Umbilical cord (tissue), 2 donors: ENCODE data around the gene NEK10. TPM values are rescaled to one million over a fixed set of nuclear protein-coding genes. Genes with fewer than 3 reads are reported as not detected.
"Not testable (repeated sequence)": the region's sequence is repeated elsewhere in the genome, so short reads cannot be mapped to it uniquely, and the experiment has no call there.

ENCODE experiments used
- DNase-seq: peaks from one replicate; pipeline ENCODE4 v3.0.0-alpha.2; 2015; ENCODE audit warnings: low spot score
- total RNA-seq: library from RNA; depleted of rRNA; stranded (reverse); fragments of >200 nt; gene quantifications from one replicate; pipeline ENCODE4 v1.2.3, GENCODE V29; 2014; ENCODE audit warnings: low replicate concordance; ENCODE audit not compliant: insufficient read depth

Gene NEK10
- total RNA-seq, 1 donor from 2014 or later = 4.6 TPM

DNA sequence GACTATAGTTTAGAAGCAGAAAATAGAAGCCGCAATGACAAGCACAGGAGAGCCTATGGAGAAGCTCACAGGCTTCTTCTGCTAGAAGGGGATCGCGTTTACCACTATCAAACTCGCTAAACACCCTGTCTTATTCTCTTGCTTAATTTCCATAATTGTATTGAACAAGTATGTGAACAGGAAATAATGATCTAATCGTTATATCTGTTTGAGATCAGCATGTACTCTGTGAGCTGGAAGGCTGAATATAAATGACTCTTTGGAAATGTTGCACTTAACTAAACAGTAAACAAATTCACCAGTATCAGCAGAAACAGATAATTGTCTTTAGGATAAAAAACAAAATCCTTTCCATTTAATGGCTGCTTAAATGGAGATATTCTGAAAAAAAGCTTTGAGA, 15.0 kb downstream of the NEK10 start:
- DNase-seq = no peak

DNA sequence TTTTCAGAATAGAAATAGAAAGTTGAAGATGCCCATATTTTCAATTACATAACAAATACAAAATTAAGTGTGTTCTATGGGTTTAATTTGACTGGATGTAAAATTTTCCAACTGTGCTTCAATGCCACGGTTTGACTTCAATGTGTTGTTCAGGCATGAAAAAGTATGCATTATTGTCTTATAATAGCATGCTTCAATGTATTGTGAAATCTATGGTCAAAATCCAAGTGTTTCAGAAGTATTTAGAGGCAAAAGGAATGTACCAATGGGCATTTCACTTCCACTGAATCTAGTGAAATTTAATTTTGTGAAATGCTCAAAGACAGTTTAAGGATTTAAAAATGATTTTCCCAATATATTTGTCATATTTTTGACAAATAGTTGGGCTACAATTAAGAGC, 16.0 kb downstream of the NEK10 start:
- DNase-seq = peak; percentile 22

DNA sequence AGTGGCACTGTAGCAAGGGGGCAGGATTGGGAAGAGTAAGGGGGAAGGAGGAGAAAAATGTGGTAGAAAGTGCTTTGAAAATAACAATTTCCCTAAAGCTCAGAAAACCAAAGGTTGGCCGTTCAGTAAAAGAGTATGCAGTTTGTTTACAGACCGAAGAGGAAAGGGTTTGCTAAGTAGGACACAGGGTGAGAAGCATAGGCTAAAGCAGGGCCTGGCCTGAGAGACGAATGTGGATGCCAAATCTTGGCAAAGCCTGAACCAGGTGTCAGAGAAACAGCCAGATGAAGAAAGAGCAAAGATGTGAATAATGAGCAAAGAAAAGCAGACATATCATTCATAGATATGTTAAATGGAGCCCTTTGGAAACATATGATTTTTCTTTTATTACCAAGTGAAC, 17.1 kb downstream of the NEK10 start:
- no peak for DNase-seq

DNA sequence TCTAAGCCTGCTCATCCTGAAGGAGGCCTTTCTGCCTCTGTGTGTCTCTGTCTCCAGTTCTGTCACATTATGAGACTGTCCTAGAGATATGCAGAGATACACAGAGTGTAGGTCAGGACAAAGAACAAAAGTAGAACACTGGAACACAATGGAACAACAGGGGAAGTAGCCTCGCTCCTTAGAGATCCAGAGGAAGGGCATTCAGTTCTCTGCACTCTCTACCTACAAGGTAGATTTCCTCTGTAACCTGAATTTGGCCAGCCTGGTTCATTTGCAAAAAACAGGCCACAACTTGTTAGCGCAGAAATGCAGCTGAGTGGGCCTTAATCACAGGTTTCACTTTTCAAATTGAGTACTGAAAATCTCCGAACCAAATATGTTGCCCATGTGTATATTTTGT, 19.4 kb downstream of the NEK10 start:
- no peak for DNase-seq

DNA sequence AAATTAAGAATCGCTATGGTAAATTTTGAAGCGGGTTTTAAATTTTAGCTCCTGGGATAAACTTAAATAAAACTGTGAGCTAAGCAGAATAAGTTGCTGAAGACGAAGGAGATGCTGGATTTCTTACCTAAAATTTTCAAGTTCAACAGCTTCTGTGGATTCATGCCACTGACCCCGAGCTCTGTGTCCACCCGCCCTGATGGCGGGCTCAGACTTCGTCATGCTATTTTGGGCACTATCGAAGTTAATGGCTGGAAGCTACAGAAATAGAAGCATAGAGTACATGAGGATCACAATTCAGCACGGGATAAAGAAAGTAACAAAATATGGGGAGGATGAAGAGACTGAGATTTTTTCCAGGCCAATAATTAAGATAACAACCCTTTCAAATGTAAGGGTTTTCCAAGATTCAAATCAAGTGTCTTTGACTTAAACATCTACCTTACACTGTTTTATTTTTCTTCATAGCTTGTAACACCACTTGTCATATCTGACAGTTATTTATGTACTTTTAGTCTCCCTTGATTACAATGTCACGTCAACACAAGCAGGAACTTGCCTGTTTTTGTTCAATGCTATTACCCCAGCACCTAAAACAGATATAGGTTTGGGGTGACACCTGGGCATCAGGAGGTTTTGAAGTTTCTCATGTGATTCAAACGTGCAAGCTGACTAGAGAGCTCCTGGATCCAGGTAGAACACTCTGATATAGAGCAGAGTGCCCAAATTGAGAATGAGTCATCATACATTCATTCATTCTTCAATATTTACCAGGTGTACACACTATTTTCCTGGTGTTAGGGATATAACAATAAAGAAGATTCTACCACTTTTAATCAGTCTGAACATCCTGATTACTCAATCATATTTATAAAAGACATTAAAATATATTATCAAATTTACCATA, 23.0 kb downstream of the NEK10 start:
- DNase-seq = peak; percentile 52

DNA sequence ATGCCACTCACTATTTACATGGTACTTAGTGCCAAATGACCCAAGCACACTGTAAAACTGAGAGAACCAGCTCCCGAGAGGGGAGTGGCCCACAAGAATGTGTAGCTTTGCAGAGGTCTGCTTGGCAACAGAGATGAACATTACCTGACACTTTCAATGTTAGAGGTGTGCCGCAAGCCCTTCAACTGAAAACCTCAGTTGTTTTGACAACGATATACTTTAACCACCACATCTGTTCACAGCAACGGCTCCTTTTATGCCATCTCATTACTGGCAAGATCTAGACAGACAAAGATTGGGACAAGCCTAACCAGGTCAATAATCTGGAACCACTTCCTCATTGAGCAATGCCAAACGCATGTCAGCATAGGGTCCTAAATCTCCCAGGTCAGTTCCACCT, 23.7 kb downstream of the NEK10 start:
- DNase-seq = peak; percentile 46

DNA sequence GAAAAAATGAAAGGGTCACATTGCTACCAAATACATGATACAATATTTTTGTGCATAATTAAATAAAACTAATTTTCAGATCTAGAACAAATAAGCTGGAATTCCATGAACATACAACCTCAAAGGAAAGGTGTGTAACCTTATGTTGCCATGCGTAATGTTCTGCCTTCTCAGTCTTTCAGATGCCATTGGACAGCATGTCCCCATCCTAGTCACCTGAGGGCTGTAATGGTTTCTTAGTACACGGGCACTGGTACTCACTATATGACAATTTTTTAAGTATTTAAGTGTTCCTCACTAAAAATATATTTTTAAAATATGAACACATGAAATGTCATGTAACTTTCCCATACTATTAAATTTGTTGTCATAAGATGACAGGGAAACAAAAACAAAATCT, 24.1 kb downstream of the NEK10 start:
- no peak for DNase-seq

DNA sequence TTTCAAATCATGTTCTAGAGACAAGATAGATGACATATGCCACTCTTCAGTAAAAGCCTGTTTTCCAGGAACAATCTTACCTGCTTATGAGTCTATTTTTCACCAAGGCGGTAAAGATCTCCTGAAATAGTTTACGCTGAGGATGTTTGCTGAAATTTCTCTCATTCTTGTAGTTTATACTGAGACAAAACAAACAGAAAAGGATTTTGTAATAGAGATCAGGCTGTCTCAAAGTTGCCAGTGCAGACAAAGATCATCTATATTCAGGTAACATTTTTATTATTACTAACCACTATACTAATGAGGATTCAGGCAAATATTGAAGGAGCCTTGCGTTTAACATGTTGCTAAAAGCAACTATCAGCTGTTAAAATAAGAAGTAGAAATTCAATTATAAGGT, 25.0 kb downstream of the NEK10 start:
- DNase-seq = no peak

DNA sequence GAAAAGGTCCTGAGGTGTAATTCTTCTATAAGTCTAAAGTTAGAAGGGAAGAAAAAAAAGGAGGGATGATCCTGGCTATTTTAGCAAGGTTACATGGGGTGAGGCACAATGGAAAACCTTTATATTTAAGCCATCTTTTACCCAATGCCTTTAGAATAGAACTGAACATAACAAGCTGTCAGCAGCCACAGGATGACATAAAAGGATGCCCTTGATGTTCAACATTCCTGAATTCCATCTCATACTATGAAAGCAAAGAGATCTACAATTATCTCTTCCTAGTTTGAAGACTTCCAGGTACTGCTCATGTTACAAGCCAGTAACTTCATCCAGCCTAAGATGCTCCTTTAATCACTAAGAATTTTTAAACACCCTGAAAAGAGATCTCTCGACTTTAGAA, 26.9 kb downstream of the NEK10 start:
- peak; percentile 58 for DNase-seq

DNA sequence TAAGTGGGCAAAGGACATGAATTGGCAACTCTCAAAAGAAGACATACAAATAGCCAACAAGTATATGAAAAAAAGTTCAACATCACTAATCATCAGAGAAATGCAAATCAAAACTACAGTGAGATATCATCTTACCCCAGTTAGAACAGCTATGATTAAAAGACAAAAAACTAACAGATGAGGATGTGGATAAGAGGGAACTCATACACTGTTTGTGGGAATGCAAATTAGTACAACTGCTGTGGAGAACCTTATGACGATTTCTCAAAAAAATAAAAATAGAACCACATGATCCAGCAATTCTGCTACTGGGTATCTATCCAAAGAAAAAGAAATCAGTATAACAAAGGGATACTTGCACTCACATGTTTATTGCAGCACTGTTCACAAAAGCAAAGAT, 28.6 kb downstream of the NEK10 start:
- no peak for DNase-seq

DNA sequence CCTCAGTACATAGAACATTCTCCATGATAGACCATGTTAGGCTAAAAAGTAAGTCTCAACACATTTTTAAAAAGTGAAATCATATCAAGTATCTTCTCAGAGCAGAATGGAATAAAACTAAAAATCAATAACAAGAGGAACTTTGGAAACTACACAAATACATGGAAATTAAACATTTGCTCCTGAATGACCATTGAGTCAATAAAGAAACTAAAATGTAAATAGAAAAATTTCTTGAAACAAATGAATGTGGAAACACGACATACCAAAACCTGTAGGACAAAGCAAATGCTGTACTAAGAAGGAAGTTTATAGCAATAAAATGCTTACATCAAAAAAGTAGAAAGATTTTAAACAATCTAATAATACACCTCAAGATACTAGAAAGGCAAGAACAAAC, 33.6 kb downstream of the NEK10 start:
- DNase-seq = no peak

DNA sequence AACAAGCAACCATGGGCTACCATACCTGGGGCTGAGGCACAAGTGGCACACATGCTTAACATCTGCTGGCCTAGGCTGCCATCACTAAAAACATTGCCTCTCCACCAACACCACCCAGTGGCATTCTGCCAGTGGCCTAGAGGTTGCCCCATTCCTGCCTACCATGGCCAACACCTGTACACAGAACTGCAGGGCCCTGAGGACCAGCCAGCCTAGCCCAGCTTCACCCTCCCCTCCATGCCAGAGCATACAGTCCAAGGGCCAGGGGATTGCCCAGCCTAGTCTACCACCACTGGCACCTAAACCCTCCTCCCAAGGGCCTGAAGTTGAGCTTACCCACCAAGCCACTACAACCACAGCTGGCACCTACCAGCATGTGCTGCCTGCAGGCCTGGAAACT, 35.3 kb downstream of the NEK10 start:
- DNase-seq = no peak

DNA sequence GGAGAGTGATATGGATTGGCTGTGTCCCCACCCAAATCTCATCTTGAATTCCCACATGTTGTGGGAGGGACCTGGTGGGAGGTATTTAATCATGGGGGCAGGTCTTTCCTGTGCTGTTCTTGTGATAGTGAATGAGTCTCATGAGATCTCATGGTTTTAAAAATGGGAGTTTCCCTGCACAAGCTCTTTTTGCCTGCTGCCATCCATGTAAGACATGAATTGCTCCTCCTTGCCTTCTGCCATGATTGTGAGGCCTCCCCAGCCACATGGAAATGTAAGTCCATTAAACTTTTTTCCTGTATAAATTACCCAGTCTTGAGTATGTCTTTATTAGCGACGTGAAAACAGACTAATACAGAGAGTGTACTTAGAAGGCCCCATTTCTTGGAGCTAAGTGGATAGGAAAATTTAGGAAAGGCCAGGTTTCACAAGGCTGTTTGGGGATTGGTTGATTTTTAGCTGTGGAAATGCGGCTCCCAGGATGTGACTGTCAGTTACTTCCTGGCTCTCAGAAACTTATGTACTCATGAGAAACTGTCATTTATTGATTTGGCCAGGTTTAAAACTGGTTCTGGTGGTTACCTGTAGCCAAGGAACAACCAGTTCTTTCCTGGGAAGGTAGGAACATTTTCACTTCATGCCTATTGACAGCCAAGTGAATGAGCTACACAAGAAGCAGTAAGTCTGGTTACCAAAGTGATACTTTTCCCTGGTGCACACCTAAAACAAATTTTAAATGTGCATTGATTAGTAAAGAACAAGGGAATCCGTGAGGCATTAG, 40.0 kb downstream of the NEK10 start:
- DNase-seq = not testable (repeated sequence)

DNA sequence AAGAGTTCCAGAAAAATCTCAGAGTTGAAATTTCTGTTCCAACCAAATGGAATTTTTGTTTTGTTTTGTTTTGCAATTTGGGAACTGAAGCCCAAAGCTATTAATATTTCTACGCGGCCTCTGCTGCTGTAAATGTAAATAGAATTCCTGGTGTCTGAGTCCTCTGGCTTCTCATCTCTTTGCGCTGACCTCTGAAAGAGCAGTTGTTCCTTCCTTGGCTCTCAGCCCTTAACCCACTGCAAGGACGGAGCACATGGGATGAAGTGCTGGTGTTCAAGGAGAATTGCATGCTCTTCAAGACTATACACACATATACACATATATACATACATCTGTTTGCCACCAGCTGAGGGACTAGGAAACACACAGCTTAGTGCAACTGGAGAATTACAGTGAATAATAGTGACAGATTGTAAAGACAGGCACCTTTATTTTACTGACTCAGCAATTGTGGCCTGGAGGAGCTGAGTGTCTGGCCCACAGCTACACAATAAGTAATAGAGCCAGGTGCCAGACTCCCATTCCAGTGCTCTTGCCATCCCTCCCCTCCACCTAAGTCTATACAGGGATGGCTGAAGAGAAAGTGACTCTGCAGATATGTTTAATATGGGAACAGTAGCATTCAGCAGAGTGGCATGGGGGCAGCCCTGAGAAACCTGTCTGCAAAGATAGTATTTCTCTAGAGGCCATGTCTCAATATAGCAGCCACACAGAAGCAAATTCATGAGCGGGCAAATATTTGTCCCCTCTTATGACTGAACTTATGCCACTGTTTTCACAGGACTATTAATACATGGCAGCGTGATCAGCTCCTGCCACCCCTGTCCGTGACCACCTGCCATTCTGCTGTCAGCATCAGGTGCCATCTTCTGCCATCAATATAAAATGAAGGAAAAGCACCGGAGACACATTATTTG, 42.3 kb downstream of the NEK10 start:
- peak; percentile 25 for DNase-seq

DNA sequence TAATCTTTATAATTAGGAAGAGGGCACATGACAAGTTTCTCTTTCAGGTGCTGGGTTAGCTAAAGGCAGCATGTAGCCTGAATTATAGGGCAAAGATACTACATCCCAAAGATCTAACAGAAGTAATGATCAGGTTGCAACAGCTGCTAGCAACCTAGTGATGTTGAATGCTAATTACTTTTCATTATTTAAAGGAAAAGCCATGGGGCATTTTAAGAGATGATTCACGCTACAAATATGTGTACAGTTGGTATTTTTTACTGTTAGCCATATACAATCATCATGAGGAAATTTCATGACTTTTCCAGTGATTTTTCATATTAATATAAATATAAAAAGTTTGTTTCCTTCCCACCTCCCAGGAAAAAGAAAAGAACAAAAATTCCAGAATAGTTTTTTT, 43.0 kb downstream of the NEK10 start:
- no peak for DNase-seq

DNA sequence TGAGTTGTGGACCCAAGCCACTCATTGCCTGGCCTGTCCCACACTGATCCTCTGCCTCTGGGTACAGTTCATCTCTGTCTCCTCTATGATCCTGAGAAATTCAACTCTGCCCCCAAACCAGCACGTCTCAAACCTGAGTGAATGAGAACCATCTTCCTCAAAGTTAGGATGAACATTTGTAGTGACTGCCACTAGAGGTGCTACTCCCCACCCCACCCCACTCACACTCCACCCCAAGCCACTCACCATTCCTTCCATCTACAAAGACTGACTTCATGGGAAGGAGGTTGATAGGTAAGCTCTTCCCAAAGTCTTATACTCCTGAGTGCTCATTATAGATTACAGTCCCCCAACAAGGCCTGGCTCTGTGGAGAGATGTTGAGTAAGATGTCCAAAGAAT, 43.8 kb downstream of the NEK10 start:
- DNase-seq = no peak

DNA sequence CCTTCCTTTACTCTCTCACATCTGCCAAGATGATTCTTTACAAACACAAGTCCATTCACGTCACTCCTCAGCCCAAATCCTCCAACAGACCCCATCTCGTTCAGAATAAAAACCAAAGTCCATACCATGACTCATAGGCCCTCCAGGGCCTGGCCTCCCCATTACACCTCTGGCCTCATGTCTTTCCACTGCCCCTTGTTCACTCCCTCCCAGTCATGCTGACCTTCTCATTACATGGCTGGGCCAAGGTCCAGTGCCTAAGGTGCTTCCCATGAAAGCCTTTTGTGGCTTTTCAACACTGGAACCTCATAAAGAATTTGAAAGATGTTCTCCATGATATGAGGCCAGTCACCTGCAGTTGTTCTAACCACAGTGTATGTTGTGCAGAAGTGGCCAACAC, 44.5 kb downstream of the NEK10 start:
- no peak for DNase-seq

DNA sequence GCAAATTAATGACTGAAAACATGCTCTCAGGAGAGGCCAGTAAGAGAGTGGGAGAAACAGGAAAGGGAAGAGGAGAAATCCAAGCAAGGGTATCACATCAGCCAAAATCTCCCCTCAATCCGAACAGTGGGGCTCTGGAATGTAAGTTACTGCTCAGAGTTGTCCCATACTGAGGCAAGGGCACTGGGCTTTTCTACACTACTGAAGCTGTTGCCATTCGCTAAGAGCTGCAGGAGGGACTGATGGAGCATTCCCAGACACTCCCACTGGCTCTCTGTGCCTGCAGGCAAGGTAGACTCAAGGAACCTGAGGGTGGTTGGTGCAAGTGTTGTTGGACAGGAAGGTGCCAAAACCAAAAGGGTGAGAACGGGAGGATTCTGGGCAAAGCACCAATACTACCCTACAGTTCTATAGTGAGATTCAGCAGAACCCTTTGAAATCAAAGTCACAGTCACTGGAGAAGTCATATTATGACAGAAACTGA, 46.1 kb downstream of the NEK10 start:
- DNase-seq = no peak

DNA sequence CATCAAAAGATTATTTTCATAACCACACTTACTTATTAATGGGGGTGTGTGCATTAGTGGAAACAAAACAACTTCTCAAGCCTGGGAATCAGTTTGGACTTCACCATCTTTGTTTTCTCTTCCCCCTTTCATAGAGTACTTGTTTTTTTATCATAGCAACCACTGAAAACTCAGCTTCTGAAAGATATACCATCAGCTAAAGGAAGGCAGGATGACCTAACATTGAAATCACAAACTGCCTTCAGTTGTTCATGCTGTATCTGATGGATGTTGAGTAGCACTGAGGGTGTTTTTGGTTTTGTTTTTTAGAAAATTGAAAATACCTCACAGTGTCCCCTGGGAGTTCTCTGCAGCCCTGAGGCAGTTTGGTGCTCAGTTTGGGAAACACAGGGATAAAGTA, 46.5 kb downstream of the NEK10 start:
- DNase-seq = no peak

DNA sequence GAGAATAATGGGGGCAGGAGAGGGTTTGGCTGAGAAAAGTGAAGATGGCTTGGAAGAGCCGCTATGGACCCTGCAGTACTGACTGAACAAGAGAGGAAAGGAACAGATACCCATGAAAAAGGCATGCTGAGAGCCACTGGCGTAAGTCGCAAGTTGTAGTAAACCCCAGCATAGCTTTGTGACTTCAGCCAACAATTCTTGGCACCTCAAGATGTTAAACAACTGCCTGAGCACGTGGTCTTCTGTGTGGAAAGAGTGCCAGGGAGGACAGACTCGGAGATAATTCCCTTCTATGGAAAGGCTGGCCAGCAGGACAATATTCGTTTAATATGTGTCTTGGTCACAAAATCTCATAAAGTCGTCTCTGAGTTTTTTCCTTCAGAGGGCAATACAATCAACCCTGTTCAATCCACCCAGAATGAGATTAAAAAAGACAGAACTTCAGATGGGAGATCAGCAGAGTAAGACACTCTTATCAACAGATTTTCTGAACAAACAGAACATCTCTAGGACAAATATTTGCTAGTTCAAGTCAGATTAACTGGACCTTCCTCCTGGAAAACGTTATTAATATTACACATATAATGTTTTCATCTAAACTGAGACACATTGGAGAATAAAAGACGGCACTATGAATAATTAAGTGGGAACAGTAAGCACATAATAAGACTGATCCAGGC, 49.2 kb downstream of the NEK10 start:
- DNase-seq = no peak

DNA sequence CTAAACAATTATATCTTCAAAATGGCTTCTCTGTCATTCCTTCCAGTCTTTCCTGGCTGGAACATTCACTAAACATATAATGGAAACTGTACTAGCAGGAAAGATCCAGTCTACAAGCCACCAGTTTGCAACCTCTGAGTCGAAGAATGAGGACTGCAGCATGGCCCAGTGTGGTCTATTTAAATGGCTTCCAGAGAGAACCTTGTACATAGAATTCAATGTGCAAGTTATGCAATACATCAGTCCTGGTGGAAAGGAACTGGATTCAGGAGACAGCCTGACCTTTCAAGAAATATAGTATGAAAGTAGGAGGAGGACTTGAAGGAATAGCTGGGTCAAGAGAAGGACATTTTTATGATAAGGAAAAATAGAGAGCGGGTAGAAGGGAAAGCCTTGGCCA, 49.9 kb downstream of the NEK10 start:
- DNase-seq = no peak
